ENCODE measurements around the gene VWA5B2.
A peak's percentile ranks its signal among the peaks of the same experiment; 100 is the strongest.

Gene VWA5B2

GRCh38 chr3:184284696-184285095 is 55.3 kb downstream of the VWA5B2 start:
- CTCF ChIA-PET, result interaction anchor here (0.6 to 1.3 kb wide), 9 partner anchors 9 to 1170 kb away, joined by 3 to 5 read pairs (median 3); no protein-coding TSS in a partner anchor
- H3K4me3 ChIP-seq (ENCODE audit: low read depth, low read length), result no peak overlapping the region
- H3K9me3 ChIP-seq (ENCODE audit: control insufficient read depth, insufficient read depth, low read depth, low read length), result no peaks in the 10 kb centered on the region
- H3K4me1 ChIP-seq (ENCODE audit: control insufficient read depth, insufficient read depth, low read length), result no peaks in the 10 kb centered on the region
- POLR2A ChIA-PET, result no interaction called here
- no peak overlapping the region for H3K27ac ChIP-seq (ENCODE audit: extremely low read depth, low read depth, low read length)
- no peaks in the 10 kb centered on the region for H3K36me3 ChIP-seq (ENCODE audit: control insufficient read depth in 2 of 2, insufficient read depth in 1 of 2, low read length in 2 of 2)
- no peak for TF ChIP-seq ZNF341 (tag by site-specific recombination; IDR thresholded peaks at IDR 0.05; ENCODE audit: low read depth)
- no peak for TF ChIP-seq ZNF645 (tag by site-specific recombination; IDR thresholded peaks at IDR 0.05)
- TF ChIP-seq ZNF184 (tag by site-specific recombination; IDR thresholded peaks at IDR 0.05), result no peak
- no peak for TF ChIP-seq ZNF169 (tag by site-specific recombination; IDR thresholded peaks at IDR 0.05)
- TF ChIP-seq KLF10 (tag by site-specific recombination; IDR thresholded peaks at IDR 0.05), result no peak
- no peak for TF ChIP-seq GLI4 (tag by site-specific recombination; IDR thresholded peaks at IDR 0.05)
- TF ChIP-seq SCRT1 (tag by site-specific recombination; IDR thresholded peaks at IDR 0.05; ENCODE audit: borderline replicate concordance), result no peak
- no peak for TF ChIP-seq ZBTB44 (tag by site-specific recombination; IDR thresholded peaks at IDR 0.05)
- TF ChIP-seq ZNF513 (tag by site-specific recombination; IDR thresholded peaks at IDR 0.05), result no peak
- TF ChIP-seq ZNF571 (tag by site-specific recombination; IDR thresholded peaks at IDR 0.05), result no peak
- TF ChIP-seq ZNF423 (tag by site-specific recombination; IDR thresholded peaks at IDR 0.05), result no peak
- peak; percentile 29; the same call in 1 of the 2 replicates for TF ChIP-seq ZNF324 (tag by site-specific recombination; IDR thresholded peaks at IDR 0.05)
- TF ChIP-seq KLF7 (tag by site-specific recombination; IDR thresholded peaks at IDR 0.05; ENCODE audit: borderline replicate concordance), result no peak
- TF ChIP-seq ZNF223 (tag by site-specific recombination; IDR thresholded peaks at IDR 0.05), result no peak
- TF ChIP-seq ZNF776 (tag by site-specific recombination; IDR thresholded peaks at IDR 0.05; ENCODE audit: borderline replicate concordance), result no peak
- TF ChIP-seq PRDM1 (tag by site-specific recombination; IDR thresholded peaks at IDR 0.05), result no peak
- no peak for TF ChIP-seq ZNF354C (tag by site-specific recombination; IDR thresholded peaks at IDR 0.05; ENCODE audit: borderline replicate concordance, low read depth)
- TF ChIP-seq ZNF211 (tag by site-specific recombination; IDR thresholded peaks at IDR 0.05; ENCODE audit: low read depth), result no peak
- no peak for TF ChIP-seq ZNF843 (tag by site-specific recombination; IDR thresholded peaks at IDR 0.05)
- TF ChIP-seq ZNF600 (tag by site-specific recombination; IDR thresholded peaks at IDR 0.05), result no peak
- no peak for TF ChIP-seq ZNF48 (tag by site-specific recombination; IDR thresholded peaks at IDR 0.05)
- no peak for TF ChIP-seq ZBTB20 (tag by site-specific recombination; IDR thresholded peaks at IDR 0.05)
- TF ChIP-seq MZF1 (tag by site-specific recombination; IDR thresholded peaks at IDR 0.05; ENCODE audit: borderline replicate concordance), result no peak
- TF ChIP-seq ZNF518A (tag by site-specific recombination; conservative IDR thresholded peaks at IDR 0.05; ENCODE audit: low read depth), result no peak
- no peak for TF ChIP-seq ZBTB7A (tag by site-specific recombination; IDR thresholded peaks at IDR 0.05; ENCODE audit: low read depth)
- TF ChIP-seq ZNF654 (tag by site-specific recombination; IDR thresholded peaks at IDR 0.05; ENCODE audit: low read depth), result peak; percentile 60
- no peak for TF ChIP-seq ZNF529 (tag by site-specific recombination; IDR thresholded peaks at IDR 0.05; ENCODE audit: insufficient replicate concordance)
- no peak for TF ChIP-seq ZFP41 (tag by site-specific recombination; IDR thresholded peaks at IDR 0.05; ENCODE audit: borderline replicate concordance)

All from HEK293 (cell line).